Heart left ventricle (tissue), 13 donors: ENCODE data around the gene CAMTA1.

Source experiments
- CTCF ChIP-seq, 12 donors: fragments of 200-600 bp; sonication (generic) in 4 of 12; IDR thresholded peaks; one replicate each; pipeline versions ENCODE4 v1.5.0 to v1.8.0; 2018 to 2022; ENCODE audit warnings: antibody characterized with exemption in 12 of 12, mild to moderate bottlenecking in 5 of 12
- POLR2A ChIP-seq, 2 donors: fragments of 450-650 bp; IDR thresholded peaks; one replicate each; pipeline ENCODE4 v1.6.1; 2017; ENCODE audit warnings: antibody characterized with exemption in 2 of 2, mild to moderate bottlenecking in 2 of 2, moderate library complexity in 2 of 2
- donor health status: ischemic (EF 13 %, LVEDD 7.1; RV severe dilation, severe dysfunction).
- donor health status: DM: no; HTN: yes; CAD: no.
- donor health status: DM: no; HTN: no; CAD: no.
- donor health status: ischemic (EF 25% LVEDD 6.9; RV normal size, moderate dysfunction).
- donor health status: ischemic (EF 25% LVEDD 5.7; RV mildly dilated, moderate dysfunction).
- donor health status: ischemic (EF 35%, LVEDD 5.7; RV mildly dilated, moderate dysfunction).
- donor health status: nonischemic (EF 11% LVEDD 7.7; RV severe dilation, severe dysfunction).
- donor health status: DM: yes; HTN: yes; CAD: no.
- donor health status: PGD.
- donor health status: ischemic (EF 29% LVEDD 5.4; RV normal size, mild dysfunction).
- donor health status: nonischemic (EF 23%, LVEDD 6.1; RV moderate dilation, normal function).

- TF ChIP-seq CTCF (IDR thresholded peaks at IDR 0.05): no peak
- no peak for TF ChIP-seq POLR2A (IDR thresholded peaks at IDR 0.05)
Observed at GRCh38 chr1:7692005-7692404, 906.8 kb downstream of the CAMTA1 start.
